Right lobe of liver (tissue), 4 donors: ENCODE data around the gene WDFY3.

ENCODE experiments used
- POLR2A ChIP-seq: fragments of 450-650 bp; IDR thresholded peaks from one replicate; pipeline ENCODE4 v1.6.1; 2017; ENCODE audit warnings: antibody characterized with exemption, mild to moderate bottlenecking
- TF ChIP-seq, protein P1 (sequence below), 4 donors: fragments of 200-600 bp in 3 of 4; fragments of 450-650 bp in 1 of 4; IDR thresholded peaks; one replicate each; pipeline versions ENCODE4 v1.5.1 to v1.8.0; 2016 to 2022; ENCODE audit warnings: antibody characterized with exemption in 4 of 4, mild to moderate bottlenecking in 2 of 4
- donor health status: DM: no; HTN: no; CAD: no.
- donor health status: DM: no; HTN: no; CAD: no.
- donor health status: DM: no; HTN: yes; CAD: no.

DNA sequence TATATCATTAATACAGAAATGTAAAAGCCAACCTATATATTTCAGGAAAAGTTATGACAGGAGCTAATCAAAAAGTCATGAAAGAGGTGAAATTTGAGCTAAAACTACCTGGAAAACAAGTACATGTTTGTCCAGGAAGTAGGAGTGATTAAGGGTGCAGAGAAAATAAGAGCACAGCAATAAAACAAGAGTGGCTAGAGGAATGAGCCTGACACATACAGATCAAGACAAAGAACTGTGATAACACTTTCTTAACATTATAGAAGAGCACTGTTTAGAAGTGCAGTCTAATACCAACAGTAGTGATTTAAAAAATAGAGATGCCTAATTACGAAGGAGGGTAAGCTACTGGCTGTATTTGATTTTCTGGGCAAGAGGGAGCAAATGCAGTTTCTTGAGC is 125.1 kb downstream of the WDFY3 start:
- no peak for TF ChIP-seq POLR2A
- TF ChIP-seq, protein P1, sequence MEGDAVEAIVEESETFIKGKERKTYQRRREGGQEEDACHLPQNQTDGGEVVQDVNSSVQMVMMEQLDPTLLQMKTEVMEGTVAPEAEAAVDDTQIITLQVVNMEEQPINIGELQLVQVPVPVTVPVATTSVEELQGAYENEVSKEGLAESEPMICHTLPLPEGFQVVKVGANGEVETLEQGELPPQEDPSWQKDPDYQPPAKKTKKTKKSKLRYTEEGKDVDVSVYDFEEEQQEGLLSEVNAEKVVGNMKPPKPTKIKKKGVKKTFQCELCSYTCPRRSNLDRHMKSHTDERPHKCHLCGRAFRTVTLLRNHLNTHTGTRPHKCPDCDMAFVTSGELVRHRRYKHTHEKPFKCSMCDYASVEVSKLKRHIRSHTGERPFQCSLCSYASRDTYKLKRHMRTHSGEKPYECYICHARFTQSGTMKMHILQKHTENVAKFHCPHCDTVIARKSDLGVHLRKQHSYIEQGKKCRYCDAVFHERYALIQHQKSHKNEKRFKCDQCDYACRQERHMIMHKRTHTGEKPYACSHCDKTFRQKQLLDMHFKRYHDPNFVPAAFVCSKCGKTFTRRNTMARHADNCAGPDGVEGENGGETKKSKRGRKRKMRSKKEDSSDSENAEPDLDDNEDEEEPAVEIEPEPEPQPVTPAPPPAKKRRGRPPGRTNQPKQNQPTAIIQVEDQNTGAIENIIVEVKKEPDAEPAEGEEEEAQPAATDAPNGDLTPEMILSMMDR (IDR thresholded peaks at IDR 0.05), result no peak
